HepG2 (cell line): ENCODE data around the gene ZNF181. TPM values are rescaled to one million over a fixed set of nuclear protein-coding genes. Genes with fewer than 3 reads are reported as not detected.

ENCODE experiments used
- DNMT1 ChIP-seq: sonication (generic); formaldehyde crosslinking; IDR thresholded peaks from 2 replicates; pipeline ENCODE4 v1.5.1; 2020; ENCODE audit warnings: mild to moderate bottlenecking, missing genetic modification reagents
- EEA1 ChIP-seq: sonication (generic); formaldehyde crosslinking; IDR thresholded peaks from 2 replicates; pipeline ENCODE4 v1.5.1; 2020; ENCODE audit warnings: mild to moderate bottlenecking, missing genetic modification reagents, borderline replicate concordance
- ELF1 ChIP-seq: sonication (generic); formaldehyde crosslinking; IDR thresholded peaks from 2 replicates; pipeline ENCODE4 v1.4.0; 2020; ENCODE audit warnings: missing genetic modification reagents
- JUN ChIP-seq: sonication (generic); formaldehyde crosslinking; IDR thresholded peaks from 2 replicates; pipeline ENCODE4 v1.4.0; 2020; ENCODE audit warnings: mild to moderate bottlenecking, missing genetic modification reagents
- KDM3A ChIP-seq: IDR thresholded peaks from 2 replicates; pipeline ENCODE4 v1.6.1; 2018; ENCODE audit warnings: low read depth, missing compliant biosample characterization
- KLF6 ChIP-seq: IDR thresholded peaks from 2 replicates; pipeline ENCODE4 v1.8.0; 2016; ENCODE audit warnings: missing biosample characterization, missing genetic modification reagents
- MLLT10 ChIP-seq: sonication (generic); formaldehyde crosslinking; IDR thresholded peaks from 2 replicates; pipeline ENCODE4 v1.4.0; 2020; ENCODE audit warnings: missing genetic modification reagents
- RNF2 ChIP-seq: fragments of 450-650 bp; conservative IDR thresholded peaks from 2 replicates; pipeline ENCODE4 v1.6.1; 2016; ENCODE audit warnings: low read depth
- SP4 ChIP-seq: sonication (generic); formaldehyde crosslinking; IDR thresholded peaks from 2 replicates; pipeline ENCODE4 v1.8.1; 2023; ENCODE audit warnings: mild to moderate bottlenecking, missing genetic modification reagents
- TAF15 ChIP-seq: fragments of 200-400 bp; formaldehyde crosslinking; IDR thresholded peaks from one replicate; pipeline ENCODE4 v1.6.1; 2018; ENCODE audit warnings: mild to moderate bottlenecking, low read depth, low read length; ENCODE audit not compliant: poor library complexity, severe bottlenecking
- ZNF263 ChIP-seq: sonication (generic); formaldehyde crosslinking; IDR thresholded peaks from 2 replicates; pipeline ENCODE4 v1.4.0; 2020; ENCODE audit warnings: missing genetic modification reagents
- ZNF350 ChIP-seq: sonication (generic); formaldehyde crosslinking; IDR thresholded peaks from 2 replicates; pipeline ENCODE4 v1.4.0; 2020; ENCODE audit warnings: mild to moderate bottlenecking, low read depth, missing genetic modification reagents, borderline replicate concordance
- ZNF547 ChIP-seq: sonication (generic); formaldehyde crosslinking; IDR thresholded peaks from 2 replicates; pipeline ENCODE4 v1.5.1; 2020; ENCODE audit warnings: mild to moderate bottlenecking, missing genetic modification reagents
- ZNF589 ChIP-seq: sonication (generic); formaldehyde crosslinking; conservative IDR thresholded peaks from 2 replicates; pipeline ENCODE4 v1.8.0; 2022; ENCODE audit warnings: mild to moderate bottlenecking, moderate library complexity, missing genetic modification reagents
- polyA plus RNA-seq, 8 experiments: library from polyadenylated mRNA; depleted of rRNA in 3 of 8; stranded (reverse) in 7 of 8; unstranded in 1 of 8; fragments of >200 nt; fragmentation: Illumina TruSeq in 4 of 8; extraction: Trizol in 4 of 8; gene quantifications; 2 replicates each; pipeline versions ENCODE4 v1.2.1 to v1.2.3, GENCODE V29; 2011 to 2016; ENCODE audit warnings: low read depth in 4 of 8, missing spikeins in 1 of 8, mixed read lengths in 1 of 8; ENCODE audit not compliant: insufficient read depth in 1 of 8
- total RNA-seq, 5 experiments: library from RNA; depleted of rRNA; stranded (reverse); fragments of >200 nt; fragmentation: Illumina TruSeq; extraction: Trizol; gene quantifications; 2 replicates each; pipeline ENCODE4 v1.2.3, GENCODE V29; 2016; ENCODE audit warnings: low read depth in 1 of 5
- TF ChIP-seq, protein P1 (sequence below): IDR thresholded peaks from 2 replicates; pipeline ENCODE4 v1.6.1; 2016; ENCODE audit warnings: low read depth, borderline replicate concordance
- TF ChIP-seq, protein P2 (sequence below): IDR thresholded peaks from 2 replicates; pipeline ENCODE4 v1.6.1; 2012; ENCODE audit warnings: low read length, improper control_type of control experiment
- TF ChIP-seq, protein P3 (sequence below): sonication (generic); formaldehyde crosslinking; IDR thresholded peaks from 2 replicates; pipeline ENCODE4 v1.4.0; 2020; ENCODE audit warnings: missing genetic modification reagents
- TF ChIP-seq, protein P4 (sequence below): sonication (generic); formaldehyde crosslinking; IDR thresholded peaks from 2 replicates; pipeline ENCODE4 v1.5.1; 2020; ENCODE audit warnings: mild to moderate bottlenecking, missing genetic modification reagents, moderate library complexity
- TF ChIP-seq, protein P5 (sequence below): sonication (generic); formaldehyde crosslinking; IDR thresholded peaks from 2 replicates; pipeline ENCODE4 v1.8.0; 2022; ENCODE audit warnings: mild to moderate bottlenecking, missing genetic modification reagents, moderate library complexity
- TF ChIP-seq, protein P6 (sequence below): sonication (generic); IDR thresholded peaks from 2 replicates; pipeline ENCODE4 v1.6.1; 2016; ENCODE audit warnings: low read depth, borderline replicate concordance

Gene ZNF181
- total and polyA plus RNA-seq, 2 of the 13 experiments (the other 11 are each of a cell fraction or from before 2014, with no cell fraction given), result 10.6 to 15.5 TPM

DNA sequence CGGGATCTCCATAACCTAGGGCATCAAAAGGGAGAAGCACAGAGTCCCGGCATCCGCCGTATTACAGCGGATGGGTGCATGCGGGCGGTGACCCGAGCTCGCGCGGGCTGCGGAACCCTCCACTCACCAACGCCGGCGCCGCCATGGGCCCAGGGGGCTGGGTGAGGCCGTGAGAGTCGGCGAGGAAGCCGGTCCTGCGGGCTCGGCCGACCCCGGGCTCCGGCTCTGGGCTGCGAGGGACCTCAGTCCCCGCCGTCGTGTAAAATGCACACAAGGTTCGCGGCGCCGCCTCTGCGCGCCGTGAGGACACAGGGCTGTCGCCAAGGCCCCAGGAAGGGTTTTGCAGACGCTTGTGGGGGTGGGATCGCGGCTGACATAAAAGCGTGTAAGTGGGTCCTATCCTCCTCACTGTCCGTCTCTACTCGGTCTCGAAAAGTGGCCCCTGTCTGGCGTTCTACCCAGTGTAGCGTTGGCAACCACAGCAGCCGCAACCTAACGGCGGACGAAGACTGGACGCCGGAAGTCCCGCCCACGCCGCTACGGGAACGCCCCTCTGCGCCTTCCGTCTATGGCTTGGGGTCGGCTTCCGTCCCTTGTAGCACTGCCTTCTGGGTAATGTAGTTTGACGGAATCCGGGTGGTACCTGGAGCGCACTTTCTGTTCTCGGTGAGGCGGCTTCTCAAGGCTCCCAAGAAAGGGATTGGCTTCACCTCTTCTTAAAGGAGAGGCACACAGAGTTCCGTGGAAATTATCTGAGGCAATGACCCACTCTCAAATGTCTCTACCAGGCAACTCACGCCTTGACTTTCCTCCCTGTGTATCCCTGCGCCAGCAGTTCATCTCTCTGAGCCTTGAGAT, 38.9 kb downstream of the ZNF181 start, which contains the start of gene ZNF599 (continued):
- TF ChIP-seq ZNF263 (peak; percentile 33; the same call in 1 of the 2 replicates), DNMT1 (CRISPR knock-in tag) (0 out of 2 replicates have a peak, but pooled peaks have one; percentile 32), ZNF547 (CRISPR knock-in tag) (peak; percentile 46), KDM3A (CRISPR knock-in tag) (0 out of 2 replicates have a peak, but pooled peaks have one; percentile 22), ZNF350 (CRISPR knock-in tag) (peak; percentile 73; the same call in 1 of the 2 replicates), RNF2 (peak; percentile 75; the same call in 1 of the 2 replicates), SP4 (CRISPR knock-in tag) (peak; percentile 91), ZNF589 (CRISPR knock-in tag) (no peak), EEA1 (0 out of 2 replicates have a peak, but pooled peaks have one; percentile 50), MLLT10 (CRISPR knock-in tag) (no peak), ELF1 (peak; percentile 95), KLF6 (0 out of 2 replicates have a peak, but pooled peaks have one; percentile 46), JUN (CRISPR knock-in tag) (no peak), TAF15 (no peak)
- TF ChIP-seq, protein P1, sequence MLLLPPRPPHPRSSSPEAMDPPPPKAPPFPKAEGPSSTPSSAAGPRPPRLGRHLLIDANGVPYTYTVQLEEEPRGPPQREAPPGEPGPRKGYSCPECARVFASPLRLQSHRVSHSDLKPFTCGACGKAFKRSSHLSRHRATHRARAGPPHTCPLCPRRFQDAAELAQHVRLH (CRISPR knock-in tag), result 0 out of 2 replicates have a peak, but pooled peaks have one; percentile 46
- TF ChIP-seq, protein P2, sequence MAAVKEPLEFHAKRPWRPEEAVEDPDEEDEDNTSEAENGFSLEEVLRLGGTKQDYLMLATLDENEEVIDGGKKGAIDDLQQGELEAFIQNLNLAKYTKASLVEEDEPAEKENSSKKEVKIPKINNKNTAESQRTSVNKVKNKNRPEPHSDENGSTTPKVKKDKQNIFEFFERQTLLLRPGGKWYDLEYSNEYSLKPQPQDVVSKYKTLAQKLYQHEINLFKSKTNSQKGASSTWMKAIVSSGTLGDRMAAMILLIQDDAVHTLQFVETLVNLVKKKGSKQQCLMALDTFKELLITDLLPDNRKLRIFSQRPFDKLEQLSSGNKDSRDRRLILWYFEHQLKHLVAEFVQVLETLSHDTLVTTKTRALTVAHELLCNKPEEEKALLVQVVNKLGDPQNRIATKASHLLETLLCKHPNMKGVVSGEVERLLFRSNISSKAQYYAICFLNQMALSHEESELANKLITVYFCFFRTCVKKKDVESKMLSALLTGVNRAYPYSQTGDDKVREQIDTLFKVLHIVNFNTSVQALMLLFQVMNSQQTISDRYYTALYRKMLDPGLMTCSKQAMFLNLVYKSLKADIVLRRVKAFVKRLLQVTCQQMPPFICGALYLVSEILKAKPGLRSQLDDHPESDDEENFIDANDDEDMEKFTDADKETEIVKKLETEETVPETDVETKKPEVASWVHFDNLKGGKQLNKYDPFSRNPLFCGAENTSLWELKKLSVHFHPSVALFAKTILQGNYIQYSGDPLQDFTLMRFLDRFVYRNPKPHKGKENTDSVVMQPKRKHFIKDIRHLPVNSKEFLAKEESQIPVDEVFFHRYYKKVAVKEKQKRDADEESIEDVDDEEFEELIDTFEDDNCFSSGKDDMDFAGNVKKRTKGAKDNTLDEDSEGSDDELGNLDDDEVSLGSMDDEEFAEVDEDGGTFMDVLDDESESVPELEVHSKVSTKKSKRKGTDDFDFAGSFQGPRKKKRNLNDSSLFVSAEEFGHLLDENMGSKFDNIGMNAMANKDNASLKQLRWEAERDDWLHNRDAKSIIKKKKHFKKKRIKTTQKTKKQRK, result no peak
- TF ChIP-seq, protein P3, sequence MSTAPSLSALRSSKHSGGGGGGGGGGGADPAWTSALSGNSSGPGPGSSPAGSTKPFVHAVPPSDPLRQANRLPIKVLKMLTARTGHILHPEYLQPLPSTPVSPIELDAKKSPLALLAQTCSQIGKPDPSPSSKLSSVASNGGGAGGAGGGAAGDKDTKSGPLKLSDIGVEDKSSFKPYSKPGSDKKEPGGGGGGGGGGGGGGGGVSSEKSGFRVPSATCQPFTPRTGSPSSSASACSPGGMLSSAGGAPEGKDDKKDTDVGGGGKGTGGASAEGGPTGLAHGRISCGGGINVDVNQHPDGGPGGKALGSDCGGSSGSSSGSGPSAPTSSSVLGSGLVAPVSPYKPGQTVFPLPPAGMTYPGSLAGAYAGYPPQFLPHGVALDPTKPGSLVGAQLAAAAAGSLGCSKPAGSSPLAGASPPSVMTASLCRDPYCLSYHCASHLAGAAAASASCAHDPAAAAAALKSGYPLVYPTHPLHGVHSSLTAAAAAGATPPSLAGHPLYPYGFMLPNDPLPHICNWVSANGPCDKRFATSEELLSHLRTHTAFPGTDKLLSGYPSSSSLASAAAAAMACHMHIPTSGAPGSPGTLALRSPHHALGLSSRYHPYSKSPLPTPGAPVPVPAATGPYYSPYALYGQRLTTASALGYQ (CRISPR knock-in tag), result no peak
- TF ChIP-seq, protein P4, sequence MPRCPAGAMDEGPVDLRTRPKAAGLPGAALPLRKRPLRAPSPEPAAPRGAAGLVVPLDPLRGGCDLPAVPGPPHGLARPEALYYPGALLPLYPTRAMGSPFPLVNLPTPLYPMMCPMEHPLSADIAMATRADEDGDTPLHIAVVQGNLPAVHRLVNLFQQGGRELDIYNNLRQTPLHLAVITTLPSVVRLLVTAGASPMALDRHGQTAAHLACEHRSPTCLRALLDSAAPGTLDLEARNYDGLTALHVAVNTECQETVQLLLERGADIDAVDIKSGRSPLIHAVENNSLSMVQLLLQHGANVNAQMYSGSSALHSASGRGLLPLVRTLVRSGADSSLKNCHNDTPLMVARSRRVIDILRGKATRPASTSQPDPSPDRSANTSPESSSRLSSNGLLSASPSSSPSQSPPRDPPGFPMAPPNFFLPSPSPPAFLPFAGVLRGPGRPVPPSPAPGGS (CRISPR knock-in tag), result peak; percentile 75
- TF ChIP-seq, protein P5, sequence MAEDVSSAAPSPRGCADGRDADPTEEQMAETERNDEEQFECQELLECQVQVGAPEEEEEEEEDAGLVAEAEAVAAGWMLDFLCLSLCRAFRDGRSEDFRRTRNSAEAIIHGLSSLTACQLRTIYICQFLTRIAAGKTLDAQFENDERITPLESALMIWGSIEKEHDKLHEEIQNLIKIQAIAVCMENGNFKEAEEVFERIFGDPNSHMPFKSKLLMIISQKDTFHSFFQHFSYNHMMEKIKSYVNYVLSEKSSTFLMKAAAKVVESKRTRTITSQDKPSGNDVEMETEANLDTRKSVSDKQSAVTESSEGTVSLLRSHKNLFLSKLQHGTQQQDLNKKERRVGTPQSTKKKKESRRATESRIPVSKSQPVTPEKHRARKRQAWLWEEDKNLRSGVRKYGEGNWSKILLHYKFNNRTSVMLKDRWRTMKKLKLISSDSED (CRISPR knock-in tag), result no peak
- TF ChIP-seq, protein P6, sequence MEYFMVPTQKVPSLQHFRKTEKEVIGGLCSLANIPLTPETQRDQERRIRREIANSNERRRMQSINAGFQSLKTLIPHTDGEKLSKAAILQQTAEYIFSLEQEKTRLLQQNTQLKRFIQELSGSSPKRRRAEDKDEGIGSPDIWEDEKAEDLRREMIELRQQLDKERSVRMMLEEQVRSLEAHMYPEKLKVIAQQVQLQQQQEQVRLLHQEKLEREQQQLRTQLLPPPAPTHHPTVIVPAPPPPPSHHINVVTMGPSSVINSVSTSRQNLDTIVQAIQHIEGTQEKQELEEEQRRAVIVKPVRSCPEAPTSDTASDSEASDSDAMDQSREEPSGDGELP, result 0 out of 2 replicates have a peak, but pooled peaks have one; percentile 9
